WTC11 (cell line): Measurements from ENCODE around the gene TCEAL9. TPM values are rescaled to one million over a fixed set of nuclear protein-coding genes. Genes with fewer than 3 reads are reported as not detected.

ENCODE experiments used
- ATAC-seq: fragments of 200-7000 bp; cut with Tn5 transposase; 2 replicates; pipeline ENCODE4 v1.10.0; 2021; ENCODE audit warnings: mild to moderate bottlenecking, moderate library complexity
- CTCF ChIA-PET: fragments of 300-600 bp; sonication (Branson Sonifier 250); formaldehyde crosslinking; loops from one replicate; lab custom pipeline; 2021; ENCODE audit warnings: antibody characterized with exemption; lab: Charles Lee
- POLR2A ChIA-PET: fragments of 350-600 bp; sonication (Branson Sonifier 250); formaldehyde crosslinking; loops from one replicate; lab custom pipeline; 2021; ENCODE audit warnings: antibody characterized with exemption; lab: Charles Lee
- DNase-seq: peaks from one replicate; pipeline ENCODE4 v3.0.0; 2021; ENCODE audit warnings: low spot score
- H3K27ac Mint-ChIP-seq: 2 replicates; pipeline ENCODE4 v1.8.0; 2021; ENCODE audit warnings: mixed read lengths
- H3K27me3 Mint-ChIP-seq: 2 replicates; pipeline ENCODE4 v1.8.0; 2021; ENCODE audit warnings: low read depth, mild to moderate bottlenecking, moderate library complexity, mixed read lengths
- H3K36me3 Mint-ChIP-seq: 2 replicates; pipeline ENCODE4 v1.8.0; 2021; ENCODE audit warnings: mixed read lengths
- H3K4me1 Mint-ChIP-seq: 2 replicates; pipeline ENCODE4 v1.8.0; 2022; ENCODE audit warnings: mixed read lengths
- H3K4me3 Mint-ChIP-seq: 2 replicates; pipeline ENCODE4 v1.8.0; 2021; ENCODE audit warnings: mild to moderate bottlenecking, moderate library complexity, mixed read lengths
- H3K9me3 Mint-ChIP-seq: 2 replicates; pipeline ENCODE4 v1.8.0; 2021; ENCODE audit warnings: mixed read lengths
- ATF1 ChIP-seq: sonication (generic); formaldehyde crosslinking; IDR thresholded peaks from 2 replicates; pipeline ENCODE4 v1.8.1; 2023; ENCODE audit warnings: mild to moderate bottlenecking, moderate library complexity, missing genetic modification reagents
- EMX1 ChIP-seq: fragments of 250-450 bp; sonication (Bioruptor Pico); IDR thresholded peaks from 2 replicates; pipeline ENCODE4 v1.8.0; 2021; ENCODE audit warnings: mild to moderate bottlenecking
- GTF2I ChIP-seq: fragments of 250-450 bp; sonication (Bioruptor Pico); conservative IDR thresholded peaks from 2 replicates; pipeline ENCODE4 v1.4.0; 2021; ENCODE audit warnings: mild to moderate bottlenecking
- MXD4 ChIP-seq: fragments of 250-450 bp; sonication (Bioruptor Pico); IDR thresholded peaks from 2 replicates; pipeline ENCODE4 v1.8.0; 2021; ENCODE audit warnings: mild to moderate bottlenecking, moderate library complexity, borderline replicate concordance
- NFE2L1 ChIP-seq: sonication (generic); formaldehyde crosslinking; IDR thresholded peaks from 2 replicates; pipeline ENCODE4 v1.8.1; 2023; ENCODE audit warnings: missing genetic modification reagents
- NR1H2 ChIP-seq: sonication (generic); formaldehyde crosslinking; IDR thresholded peaks from 2 replicates; pipeline ENCODE4 v1.9.0; 2021; ENCODE audit warnings: mild to moderate bottlenecking, moderate library complexity, missing genetic modification reagents
- NR3C1 ChIP-seq: sonication (generic); formaldehyde crosslinking; conservative IDR thresholded peaks from 2 replicates; pipeline ENCODE4 v1.8.1; 2023; ENCODE audit warnings: low read depth, mild to moderate bottlenecking, missing genetic modification reagents
- SMAD3 ChIP-seq: sonication (generic); formaldehyde crosslinking; IDR thresholded peaks from 2 replicates; pipeline ENCODE4 v1.8.0; 2022; ENCODE audit warnings: missing genetic modification reagents, mild to moderate bottlenecking, borderline replicate concordance
- TEAD1 ChIP-seq: sonication (generic); formaldehyde crosslinking; IDR thresholded peaks from 2 replicates; pipeline ENCODE4 v1.8.0; 2022; ENCODE audit warnings: mild to moderate bottlenecking, missing genetic modification reagents
- TP53 ChIP-seq: sonication (generic); formaldehyde crosslinking; IDR thresholded peaks from 2 replicates; pipeline ENCODE4 v1.8.1; 2023; ENCODE audit warnings: mild to moderate bottlenecking, missing genetic modification reagents
- ZNF121 ChIP-seq: sonication (generic); formaldehyde crosslinking; IDR thresholded peaks from 2 replicates; pipeline ENCODE4 v1.8.0; 2023; ENCODE audit warnings: missing genetic modification reagents
- ZNF219 ChIP-seq: sonication (generic); formaldehyde crosslinking; IDR thresholded peaks from 2 replicates; pipeline ENCODE4 v1.8.0; 2023; ENCODE audit warnings: missing genetic modification reagents, mild to moderate bottlenecking, borderline replicate concordance
- ZNF317 ChIP-seq: sonication (generic); formaldehyde crosslinking; IDR thresholded peaks from 2 replicates; pipeline ENCODE4 v1.8.1; 2023; ENCODE audit warnings: low read depth, mild to moderate bottlenecking, moderate library complexity, missing genetic modification reagents, borderline replicate concordance
- ZNF396 ChIP-seq: fragments of 250-450 bp; sonication (Bioruptor Pico); IDR thresholded peaks from 2 replicates; pipeline ENCODE4 v1.8.0; 2021; ENCODE audit warnings: mild to moderate bottlenecking, moderate library complexity, borderline replicate concordance
- ZNF416 ChIP-seq: fragments of 250-450 bp; sonication (Bioruptor Pico); IDR thresholded peaks from 2 replicates; pipeline ENCODE4 v1.9.0; 2021; ENCODE audit warnings: mild to moderate bottlenecking, inconsistent platforms
- ZNF423 ChIP-seq: fragments of 250-450 bp; sonication (Bioruptor Pico); IDR thresholded peaks from 2 replicates; pipeline ENCODE4 v2.1.2; 2022; ENCODE audit warnings: mild to moderate bottlenecking, moderate library complexity
- ZNF671 ChIP-seq: fragments of 250-450 bp; sonication (Bioruptor Pico); IDR thresholded peaks from 2 replicates; pipeline ENCODE4 v1.8.0; 2021; ENCODE audit warnings: mild to moderate bottlenecking
- total RNA-seq: library from RNA; stranded (reverse); gene quantifications from 3 replicates; pipeline ENCODE4 v1.2.3, GENCODE V29; 2021
- TF ChIP-seq, protein P1 (sequence below): sonication (generic); formaldehyde crosslinking; IDR thresholded peaks from 2 replicates; pipeline ENCODE4 v1.8.1; 2022; ENCODE audit warnings: missing genetic modification reagents, borderline replicate concordance
- TF ChIP-seq, protein P2 (sequence below): fragments of 250-450 bp; sonication (Bioruptor Pico); conservative IDR thresholded peaks from 2 replicates; pipeline ENCODE4 v1.9.0; 2021; ENCODE audit warnings: mild to moderate bottlenecking
- TF ChIP-seq, protein P3 (sequence below): fragments of 250-450 bp; sonication (Bioruptor Pico); IDR thresholded peaks from 2 replicates; pipeline ENCODE4 v1.9.0; 2021; ENCODE audit warnings: moderate library complexity, mild to moderate bottlenecking, inconsistent platforms, borderline replicate concordance
- TF ChIP-seq, protein P4 (sequence below): sonication (generic); formaldehyde crosslinking; IDR thresholded peaks from 2 replicates; pipeline ENCODE4 v1.8.0; 2022; ENCODE audit warnings: mild to moderate bottlenecking, missing genetic modification reagents
- TF ChIP-seq, protein P5 (sequence below): sonication (generic); formaldehyde crosslinking; IDR thresholded peaks from 2 replicates; pipeline ENCODE4 v1.8.1; 2023; ENCODE audit warnings: mild to moderate bottlenecking, missing genetic modification reagents, moderate library complexity
- TF ChIP-seq, protein P6 (sequence below): sonication (generic); formaldehyde crosslinking; IDR thresholded peaks from 2 replicates; pipeline ENCODE4 v1.8.0; 2022; ENCODE audit warnings: missing genetic modification reagents
- TF ChIP-seq, protein P7 (sequence below): sonication (generic); formaldehyde crosslinking; IDR thresholded peaks from 2 replicates; pipeline ENCODE4 v1.8.0; 2023; ENCODE audit warnings: missing genetic modification reagents

Gene TCEAL9
- total RNA-seq, 1 experiment from 2014 or later, result 30.4 TPM

DNA sequence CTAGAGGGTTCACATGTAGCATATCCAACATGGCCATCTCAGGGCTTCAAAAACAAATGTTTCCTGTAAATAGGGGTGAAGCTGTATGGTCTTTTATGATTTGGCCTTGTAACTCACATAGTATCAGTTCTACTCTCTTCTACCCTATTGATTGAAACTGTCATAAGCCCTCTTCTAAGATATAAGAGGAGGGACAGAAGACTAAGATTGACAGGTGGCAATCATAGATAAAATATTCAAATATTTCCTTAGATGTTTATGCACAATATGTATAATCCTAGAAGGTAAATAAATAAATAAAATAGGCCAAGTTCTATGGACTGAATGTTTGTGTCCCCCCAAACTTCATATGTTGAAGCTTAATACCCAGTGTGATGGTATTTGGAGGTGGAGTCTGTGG, 13.2 kb downstream of the TCEAL9 start:
- CTCF ChIA-PET, result no interaction called here
- Mint-ChIP-seq H3K27me3 (no peaks in the 10 kb centered on the region), H3K36me3 (no peaks in the 10 kb centered on the region), H3K4me3 (no peak overlapping the region), H3K9me3 (no peaks in the 10 kb centered on the region), H3K4me1 (peaks cover 22% of the 10 kb centered on the region), H3K27ac (no peak overlapping the region)
- POLR2A ChIA-PET, result interaction anchor here (0.5 kb wide), 1 partner anchor 12 kb away, joined by 4 read pairs; no protein-coding TSS in a partner anchor
- DNase-seq (no peak), ATAC-seq (no peak)
- TF ChIP-seq ZNF416 (no peak), NR3C1 (CRISPR knock-in tag) (no peak), ZNF317 (CRISPR knock-in tag) (no peak), EMX1 (CRISPR knock-in tag) (no peak), MXD4 (CRISPR knock-in tag) (no peak), NR1H2 (CRISPR knock-in tag) (no peak), ATF1 (CRISPR knock-in tag) (no peak), TP53 (CRISPR knock-in tag) (no peak), NFE2L1 (CRISPR knock-in tag) (no peak), ZNF219 (no peak), ZNF423 (CRISPR knock-in tag) (no peak)
- TF ChIP-seq, protein P1, sequence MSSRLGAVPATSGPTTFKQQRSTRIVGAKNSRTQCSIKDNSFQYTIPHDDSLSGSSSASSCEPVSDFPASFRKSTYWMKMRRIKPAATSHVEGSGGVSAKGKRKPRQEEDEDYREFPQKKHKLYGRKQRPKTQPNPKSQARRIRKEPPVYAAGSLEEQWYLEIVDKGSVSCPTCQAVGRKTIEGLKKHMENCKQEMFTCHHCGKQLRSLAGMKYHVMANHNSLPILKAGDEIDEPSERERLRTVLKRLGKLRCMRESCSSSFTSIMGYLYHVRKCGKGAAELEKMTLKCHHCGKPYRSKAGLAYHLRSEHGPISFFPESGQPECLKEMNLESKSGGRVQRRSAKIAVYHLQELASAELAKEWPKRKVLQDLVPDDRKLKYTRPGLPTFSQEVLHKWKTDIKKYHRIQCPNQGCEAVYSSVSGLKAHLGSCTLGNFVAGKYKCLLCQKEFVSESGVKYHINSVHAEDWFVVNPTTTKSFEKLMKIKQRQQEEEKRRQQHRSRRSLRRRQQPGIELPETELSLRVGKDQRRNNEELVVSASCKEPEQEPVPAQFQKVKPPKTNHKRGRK (CRISPR knock-in tag), result no peak
- TF ChIP-seq, all 79 proteins: peak for 0

DNA sequence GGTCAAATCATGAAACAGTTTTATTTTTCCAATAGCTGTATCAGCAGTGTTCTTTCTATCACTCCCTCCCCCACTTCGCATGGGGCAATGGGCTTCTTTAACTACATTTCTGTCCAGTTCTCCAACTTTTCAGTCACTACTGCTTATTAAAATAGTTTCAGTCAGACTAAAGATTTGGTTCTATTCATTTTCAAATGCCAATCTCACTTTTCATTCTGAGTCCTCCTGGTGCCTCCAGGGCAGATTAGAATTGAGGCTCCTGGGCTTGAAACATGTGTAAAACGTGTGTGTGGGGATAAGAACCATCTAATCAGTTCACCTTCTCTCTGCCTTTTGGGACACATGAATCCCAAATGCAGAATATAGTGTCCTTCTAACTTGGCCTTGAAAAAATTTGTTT, 16.6 kb downstream of the TCEAL9 start:
- ATAC-seq (no peak), DNase-seq (no peak)
- H3K9me3 Mint-ChIP-seq, result no peaks in the 10 kb centered on the region
- H3K36me3 Mint-ChIP-seq, result peaks cover 7% of the 10 kb centered on the region
- no peak for TF ChIP-seq GTF2I
- no peak for TF ChIP-seq ZNF396 (CRISPR knock-in tag)
- TF ChIP-seq NR1H2 (CRISPR knock-in tag), result no peak
- TF ChIP-seq, protein P2, sequence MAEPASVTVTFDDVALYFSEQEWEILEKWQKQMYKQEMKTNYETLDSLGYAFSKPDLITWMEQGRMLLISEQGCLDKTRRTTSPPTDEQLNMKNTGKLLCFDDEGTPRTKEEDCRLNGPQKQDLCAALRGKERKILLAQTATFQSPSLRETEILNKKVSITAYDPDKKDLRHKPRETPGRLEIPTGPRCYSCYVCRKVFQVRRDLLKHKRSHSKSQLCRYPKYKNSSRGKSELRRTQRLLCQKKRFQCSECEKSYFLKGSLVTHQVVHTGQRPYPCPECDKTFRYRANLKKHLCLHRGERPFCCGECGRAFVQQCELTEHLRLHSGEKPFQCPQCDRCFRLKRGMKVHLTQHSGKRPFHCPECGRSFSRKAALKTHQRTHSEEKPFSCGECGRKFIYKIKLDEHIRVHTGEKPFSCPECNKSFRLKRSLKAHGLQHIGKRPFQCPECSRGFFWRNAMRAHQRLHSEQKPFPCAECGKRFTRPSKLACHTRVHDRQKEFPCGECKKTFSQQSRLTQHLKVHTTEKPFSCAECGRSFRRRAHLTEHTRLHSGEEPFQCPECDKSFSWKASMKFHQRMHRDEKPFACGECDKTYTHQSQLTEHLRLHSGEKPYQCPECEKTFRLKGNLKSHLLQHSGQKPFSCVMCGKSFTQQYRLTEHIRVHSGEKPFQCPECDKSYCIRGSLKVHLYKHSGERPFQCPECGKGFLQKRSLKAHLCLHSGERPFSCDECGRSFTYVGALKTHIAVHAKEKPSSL (CRISPR knock-in tag), result no peak
- no peak overlapping the region for H3K27ac Mint-ChIP-seq
- H3K4me3 Mint-ChIP-seq, result no peak overlapping the region
- POLR2A ChIA-PET, result no interaction called here
- CTCF ChIA-PET, result no interaction called here
- H3K27me3 Mint-ChIP-seq, result no peaks in the 10 kb centered on the region
- H3K4me1 Mint-ChIP-seq, result peaks cover 16% of the 10 kb centered on the region

DNA sequence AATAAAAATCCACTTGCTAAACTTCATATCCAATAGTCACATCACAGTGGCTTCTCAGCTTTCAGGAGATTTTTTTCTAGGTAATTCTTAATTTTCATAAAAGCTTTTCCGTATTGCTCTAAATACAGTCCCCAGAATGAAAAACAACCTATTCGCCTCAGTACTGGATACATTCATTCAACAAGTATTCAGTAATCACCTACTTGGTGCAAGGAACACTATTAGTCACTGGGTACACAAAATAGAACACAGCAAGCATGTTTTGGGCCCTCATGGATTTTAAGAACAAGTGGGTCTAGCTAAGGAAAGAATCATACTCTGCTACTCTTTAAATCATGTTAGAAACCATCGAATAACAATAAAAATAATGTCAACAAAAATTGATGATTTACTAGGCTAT, 17.3 kb downstream of the TCEAL9 start:
- peaks cover 13% of the 10 kb centered on the region for H3K4me1 Mint-ChIP-seq
- CTCF ChIA-PET, result no interaction called here
- peaks cover 11% of the 10 kb centered on the region for H3K36me3 Mint-ChIP-seq
- H3K27me3 Mint-ChIP-seq, result no peaks in the 10 kb centered on the region
- ATAC-seq (no peak), DNase-seq (no peak)
- POLR2A ChIA-PET, result no interaction called here
- no peak overlapping the region for H3K27ac Mint-ChIP-seq
- H3K4me3 Mint-ChIP-seq, result no peak overlapping the region
- no peaks in the 10 kb centered on the region for H3K9me3 Mint-ChIP-seq
- TF ChIP-seq, protein P3, sequence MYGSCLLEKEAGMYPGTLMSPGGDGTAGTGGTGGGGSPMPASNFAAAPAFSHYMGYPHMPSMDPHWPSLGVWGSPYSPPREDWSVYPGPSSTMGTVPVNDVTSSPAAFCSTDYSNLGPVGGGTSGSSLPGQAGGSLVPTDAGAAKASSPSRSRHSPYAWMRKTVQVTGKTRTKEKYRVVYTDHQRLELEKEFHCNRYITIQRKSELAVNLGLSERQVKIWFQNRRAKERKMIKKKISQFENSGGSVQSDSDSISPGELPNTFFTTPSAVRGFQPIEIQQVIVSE (CRISPR knock-in tag), result no peak
- TF ChIP-seq ZNF121 (CRISPR knock-in tag) (no peak), ZNF671 (CRISPR knock-in tag) (no peak), TEAD1 (CRISPR knock-in tag) (no peak), SMAD3 (CRISPR knock-in tag) (no peak), NR1H2 (CRISPR knock-in tag) (no peak), ZNF317 (CRISPR knock-in tag) (no peak)
- TF ChIP-seq, protein P4, sequence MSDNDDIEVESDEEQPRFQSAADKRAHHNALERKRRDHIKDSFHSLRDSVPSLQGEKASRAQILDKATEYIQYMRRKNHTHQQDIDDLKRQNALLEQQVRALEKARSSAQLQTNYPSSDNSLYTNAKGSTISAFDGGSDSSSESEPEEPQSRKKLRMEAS (CRISPR knock-in tag), result no peak
- TF ChIP-seq, protein P5, sequence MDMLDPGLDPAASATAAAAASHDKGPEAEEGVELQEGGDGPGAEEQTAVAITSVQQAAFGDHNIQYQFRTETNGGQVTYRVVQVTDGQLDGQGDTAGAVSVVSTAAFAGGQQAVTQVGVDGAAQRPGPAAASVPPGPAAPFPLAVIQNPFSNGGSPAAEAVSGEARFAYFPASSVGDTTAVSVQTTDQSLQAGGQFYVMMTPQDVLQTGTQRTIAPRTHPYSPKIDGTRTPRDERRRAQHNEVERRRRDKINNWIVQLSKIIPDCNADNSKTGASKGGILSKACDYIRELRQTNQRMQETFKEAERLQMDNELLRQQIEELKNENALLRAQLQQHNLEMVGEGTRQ (CRISPR knock-in tag), result no peak
- TF ChIP-seq, protein P6, sequence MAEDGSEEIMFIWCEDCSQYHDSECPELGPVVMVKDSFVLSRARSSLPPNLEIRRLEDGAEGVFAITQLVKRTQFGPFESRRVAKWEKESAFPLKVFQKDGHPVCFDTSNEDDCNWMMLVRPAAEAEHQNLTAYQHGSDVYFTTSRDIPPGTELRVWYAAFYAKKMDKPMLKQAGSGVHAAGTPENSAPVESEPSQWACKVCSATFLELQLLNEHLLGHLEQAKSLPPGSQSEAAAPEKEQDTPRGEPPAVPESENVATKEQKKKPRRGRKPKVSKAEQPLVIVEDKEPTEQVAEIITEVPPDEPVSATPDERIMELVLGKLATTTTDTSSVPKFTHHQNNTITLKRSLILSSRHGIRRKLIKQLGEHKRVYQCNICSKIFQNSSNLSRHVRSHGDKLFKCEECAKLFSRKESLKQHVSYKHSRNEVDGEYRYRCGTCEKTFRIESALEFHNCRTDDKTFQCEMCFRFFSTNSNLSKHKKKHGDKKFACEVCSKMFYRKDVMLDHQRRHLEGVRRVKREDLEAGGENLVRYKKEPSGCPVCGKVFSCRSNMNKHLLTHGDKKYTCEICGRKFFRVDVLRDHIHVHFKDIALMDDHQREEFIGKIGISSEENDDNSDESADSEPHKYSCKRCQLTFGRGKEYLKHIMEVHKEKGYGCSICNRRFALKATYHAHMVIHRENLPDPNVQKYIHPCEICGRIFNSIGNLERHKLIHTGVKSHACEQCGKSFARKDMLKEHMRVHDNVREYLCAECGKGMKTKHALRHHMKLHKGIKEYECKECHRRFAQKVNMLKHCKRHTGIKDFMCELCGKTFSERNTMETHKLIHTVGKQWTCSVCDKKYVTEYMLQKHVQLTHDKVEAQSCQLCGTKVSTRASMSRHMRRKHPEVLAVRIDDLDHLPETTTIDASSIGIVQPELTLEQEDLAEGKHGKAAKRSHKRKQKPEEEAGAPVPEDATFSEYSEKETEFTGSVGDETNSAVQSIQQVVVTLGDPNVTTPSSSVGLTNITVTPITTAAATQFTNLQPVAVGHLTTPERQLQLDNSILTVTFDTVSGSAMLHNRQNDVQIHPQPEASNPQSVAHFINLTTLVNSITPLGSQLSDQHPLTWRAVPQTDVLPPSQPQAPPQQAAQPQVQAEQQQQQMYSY (CRISPR knock-in tag), result no peak
- TF ChIP-seq, protein P7, sequence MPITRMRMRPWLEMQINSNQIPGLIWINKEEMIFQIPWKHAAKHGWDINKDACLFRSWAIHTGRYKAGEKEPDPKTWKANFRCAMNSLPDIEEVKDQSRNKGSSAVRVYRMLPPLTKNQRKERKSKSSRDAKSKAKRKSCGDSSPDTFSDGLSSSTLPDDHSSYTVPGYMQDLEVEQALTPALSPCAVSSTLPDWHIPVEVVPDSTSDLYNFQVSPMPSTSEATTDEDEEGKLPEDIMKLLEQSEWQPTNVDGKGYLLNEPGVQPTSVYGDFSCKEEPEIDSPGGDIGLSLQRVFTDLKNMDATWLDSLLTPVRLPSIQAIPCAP (CRISPR knock-in tag), result no peak
